Measurements from ENCODE around the gene TBC1D26.
"Not testable (repeated sequence)": the region's sequence is repeated elsewhere in the genome, so short reads cannot be mapped to it uniquely, and the experiment has no call there.

TBC1D26 gene

DNA sequence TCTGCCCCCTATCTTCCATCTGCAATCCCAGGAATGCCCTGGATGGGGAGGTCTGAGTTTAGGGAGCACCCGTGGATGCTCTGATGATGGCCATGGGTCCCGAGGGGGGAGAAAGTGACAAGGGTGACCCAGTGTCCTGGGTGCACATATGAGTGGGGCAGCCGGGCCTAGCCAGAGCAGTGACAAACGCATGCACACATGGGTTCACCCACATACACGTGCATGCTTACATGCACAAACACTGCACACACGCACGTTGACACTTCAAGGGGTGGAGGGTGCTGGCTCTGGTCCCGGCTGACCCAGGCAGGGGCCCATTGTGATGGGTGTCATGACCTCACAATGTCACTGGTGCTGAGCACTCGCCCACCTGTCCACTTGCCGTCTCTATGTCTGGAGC is at the start of gene TBC1D26:
Gene TBC1D26 (plus strand): TSS at position 384 of the 400 bp plus-strand sequence. CDS start 3,066 bp downstream, outside the sequence.
- DNase-seq: not testable (repeated sequence)

DNA sequence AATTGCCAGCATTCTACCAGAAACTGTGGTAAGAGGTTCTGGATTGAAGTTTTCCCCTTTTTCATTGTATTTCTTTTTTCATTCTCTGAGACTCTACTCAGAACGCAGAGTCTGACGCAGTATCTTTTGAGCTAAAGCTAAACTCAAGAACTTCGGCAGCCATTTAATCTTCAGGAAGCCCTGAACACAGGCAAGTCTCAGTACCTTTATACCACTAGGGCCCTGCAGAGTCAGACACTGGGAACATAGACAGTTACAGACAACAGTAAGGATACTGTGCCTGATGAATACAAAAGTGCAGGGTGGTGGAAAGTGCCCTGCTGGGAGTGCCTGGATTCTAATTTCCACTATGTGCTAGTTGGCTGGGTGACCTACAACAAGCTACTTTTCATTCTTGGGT is 48.9 kb upstream of the TBC1D26 start:
- not testable (repeated sequence) for DNase-seq

DNA sequence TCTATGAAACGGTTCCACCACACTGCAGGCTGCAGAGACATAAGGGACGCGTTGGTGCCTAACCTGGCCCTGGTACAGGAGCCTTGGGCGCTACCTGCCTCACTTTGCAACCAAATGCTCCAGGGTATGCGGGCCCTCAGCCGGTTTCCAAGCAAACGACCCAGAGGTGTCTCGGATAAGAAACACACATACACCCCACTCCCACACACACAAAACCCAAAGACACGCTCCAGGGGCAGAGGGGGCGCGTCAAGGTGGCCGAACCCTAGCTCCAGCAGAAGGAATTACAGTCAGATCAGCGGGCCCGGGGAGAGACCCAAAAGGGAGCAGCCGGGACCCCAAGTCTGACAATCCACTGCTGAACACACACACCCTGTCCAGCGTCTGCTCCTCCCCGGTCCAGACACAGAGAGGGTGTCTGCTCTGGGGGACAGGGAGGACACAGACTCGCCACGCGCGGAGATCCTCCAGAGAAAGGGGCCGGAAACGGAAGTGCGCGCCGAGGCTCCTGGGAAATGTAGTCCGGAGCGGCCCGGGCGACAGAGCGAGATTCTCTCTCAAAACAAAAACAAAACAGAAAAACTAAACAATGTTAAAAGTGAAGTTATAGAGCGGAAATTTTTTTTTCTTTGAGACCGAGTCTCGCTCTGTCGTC is 48.1 kb upstream of the TBC1D26 start, which contains the start of gene TRIM16:
Gene TRIM16 (minus strand): TSS at position 488 of the 655 bp plus-strand sequence. CDS start 32,702 bp downstream, outside the sequence.
- peak; percentile 46 for DNase-seq

DNA sequence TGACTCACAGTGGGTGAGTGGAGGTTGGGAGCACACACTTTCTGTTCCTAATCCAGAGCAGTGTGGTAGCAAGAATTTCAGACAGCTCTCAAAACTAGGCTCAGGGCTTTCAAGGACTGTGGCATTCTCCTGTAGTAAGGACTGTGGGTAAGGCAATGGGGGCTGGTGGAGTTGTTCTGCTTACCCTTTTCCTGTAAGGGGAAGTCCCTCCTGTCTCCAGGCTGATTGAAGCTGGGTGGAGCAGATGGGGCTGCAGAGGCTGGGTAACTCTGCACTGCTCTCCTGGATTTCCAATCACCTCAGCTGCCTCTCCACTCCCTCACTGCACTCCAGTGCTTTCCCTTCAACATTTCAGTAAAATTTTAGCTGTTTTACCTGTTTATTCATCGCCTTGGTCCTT is 44.6 kb upstream of the TBC1D26 start:
- DNase-seq: not testable (repeated sequence)

- peak; percentile 19 for DNase-seq
Observed at GRCh38 chr17:15698967-15699366, 33.1 kb upstream of the TBC1D26 start.

DNA sequence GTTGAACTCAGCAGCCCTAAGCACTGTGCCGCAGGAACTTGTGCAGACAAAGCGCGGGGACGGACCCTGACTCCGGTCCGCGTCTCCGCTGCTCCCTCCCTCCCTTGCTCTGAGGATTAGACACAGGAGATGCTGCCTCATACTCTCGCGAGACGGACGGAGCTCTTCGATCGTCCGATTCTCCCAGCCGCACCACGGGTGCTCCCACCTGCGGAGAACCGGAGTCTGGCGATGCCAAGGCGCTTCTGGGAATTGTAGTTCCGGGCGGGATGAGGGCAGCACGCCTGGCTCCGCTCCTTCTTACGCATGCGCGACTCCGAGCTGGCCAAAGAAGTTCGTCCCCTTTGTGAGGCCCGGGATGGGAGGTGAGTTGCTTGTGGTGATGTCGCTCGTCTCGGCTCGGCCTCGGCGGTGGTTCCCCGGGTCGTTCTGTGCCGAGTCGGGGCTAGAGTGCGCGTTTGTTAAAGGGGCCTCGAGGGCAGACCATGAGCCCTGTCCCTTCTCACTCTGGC is 32.6 kb upstream of the TBC1D26 start, which contains the start of gene ZNF286A:
Gene ZNF286A (plus strand): TSS at position 340 of the 512 bp plus-strand sequence. CDS start 578 bp downstream, outside the sequence.
- peak; percentile 100 for DNase-seq

- not testable (repeated sequence) for DNase-seq
Observed at GRCh38 chr17:15699937-15700336, 32.1 kb upstream of the TBC1D26 start.

GRCh38 chr17:15704239-15704638 is 27.8 kb upstream of the TBC1D26 start:
- DNase-seq: not testable (repeated sequence)

GRCh38 chr17:15704813-15705212 is 27.3 kb upstream of the TBC1D26 start:
- not testable (repeated sequence) for DNase-seq

DNA sequence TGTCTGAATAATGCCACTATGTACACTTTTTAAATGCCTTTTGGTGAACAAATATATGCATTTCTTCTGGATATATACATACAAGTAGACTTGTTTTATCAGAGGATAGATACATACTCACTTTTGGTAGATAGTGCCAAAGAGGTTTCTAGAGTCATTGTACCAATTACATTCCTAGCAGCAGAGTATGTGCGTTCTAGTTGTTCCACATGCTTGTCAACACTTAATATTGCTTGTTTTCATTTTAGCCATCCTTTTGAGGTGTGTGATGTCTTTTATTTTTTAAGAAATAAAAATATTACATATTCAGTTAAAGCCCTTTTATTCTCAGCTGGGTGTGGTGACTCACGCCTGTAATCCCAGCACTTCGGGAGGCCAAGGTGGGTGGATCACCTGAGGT is 23.2 kb upstream of the TBC1D26 start:
- DNase-seq: not testable (repeated sequence)

DNA sequence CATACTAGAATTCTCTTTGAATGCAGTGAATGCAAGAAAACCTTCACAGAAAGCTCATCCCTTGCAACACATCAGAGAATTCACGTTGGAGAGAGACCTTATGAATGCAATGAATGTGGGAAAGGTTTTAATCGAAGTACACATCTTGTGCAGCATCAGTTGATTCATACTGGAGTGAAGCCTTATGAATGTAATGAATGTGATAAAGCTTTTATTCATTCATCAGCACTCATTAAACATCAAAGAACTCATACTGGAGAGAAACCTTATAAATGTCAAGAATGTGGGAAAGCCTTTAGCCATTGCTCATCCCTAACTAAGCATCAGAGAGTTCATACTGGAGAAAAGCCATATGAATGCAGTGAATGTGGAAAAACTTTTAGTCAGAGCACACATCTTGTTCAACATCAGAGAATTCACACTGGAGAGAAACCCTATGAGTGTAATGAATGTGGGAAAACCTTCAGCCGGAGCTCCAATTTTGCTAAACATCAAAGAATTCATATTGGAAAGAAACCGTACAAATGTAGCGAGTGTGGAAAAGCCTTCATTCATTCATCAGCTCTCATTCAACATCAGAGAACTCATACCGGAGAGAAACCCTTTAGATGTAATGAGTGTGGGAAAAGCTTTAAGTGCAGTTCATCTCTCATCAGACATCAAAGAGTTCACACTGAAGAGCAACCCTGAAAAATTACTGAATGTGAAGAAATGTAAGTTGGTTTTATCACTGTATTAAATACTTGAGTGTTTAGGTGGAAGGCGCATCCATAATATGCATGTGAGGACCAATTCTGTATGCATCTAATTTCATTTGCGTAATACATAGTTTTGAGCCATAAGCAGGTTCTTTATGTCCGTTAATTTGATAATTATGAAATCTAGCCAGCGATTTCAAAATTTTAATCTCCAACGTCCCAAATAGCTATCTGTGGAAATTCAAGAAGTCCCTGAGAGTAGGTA is 15.2 kb upstream of the TBC1D26 start:
- not testable (repeated sequence) for DNase-seq

DNA sequence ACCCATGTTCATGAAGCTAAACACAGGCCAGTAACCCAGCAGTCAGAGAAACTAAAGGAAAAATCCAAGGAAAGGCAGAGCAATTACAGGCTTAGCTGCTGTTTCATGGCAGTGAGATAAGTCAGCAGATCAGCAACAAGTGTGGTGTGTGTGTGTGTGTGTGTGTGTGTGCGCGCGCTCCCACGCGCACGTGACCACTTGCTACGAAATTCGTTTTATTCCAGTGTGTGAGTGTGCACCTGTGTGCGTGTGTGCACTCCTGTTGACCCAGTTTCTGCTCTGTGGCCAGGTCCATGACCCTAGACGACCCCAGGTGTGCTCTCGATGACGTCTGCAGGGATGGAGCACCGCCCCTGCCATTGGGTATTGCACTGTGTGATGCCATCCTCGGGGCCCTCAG is 1.5 kb upstream of the TBC1D26 start:
- DNase-seq: not testable (repeated sequence)

DNA sequence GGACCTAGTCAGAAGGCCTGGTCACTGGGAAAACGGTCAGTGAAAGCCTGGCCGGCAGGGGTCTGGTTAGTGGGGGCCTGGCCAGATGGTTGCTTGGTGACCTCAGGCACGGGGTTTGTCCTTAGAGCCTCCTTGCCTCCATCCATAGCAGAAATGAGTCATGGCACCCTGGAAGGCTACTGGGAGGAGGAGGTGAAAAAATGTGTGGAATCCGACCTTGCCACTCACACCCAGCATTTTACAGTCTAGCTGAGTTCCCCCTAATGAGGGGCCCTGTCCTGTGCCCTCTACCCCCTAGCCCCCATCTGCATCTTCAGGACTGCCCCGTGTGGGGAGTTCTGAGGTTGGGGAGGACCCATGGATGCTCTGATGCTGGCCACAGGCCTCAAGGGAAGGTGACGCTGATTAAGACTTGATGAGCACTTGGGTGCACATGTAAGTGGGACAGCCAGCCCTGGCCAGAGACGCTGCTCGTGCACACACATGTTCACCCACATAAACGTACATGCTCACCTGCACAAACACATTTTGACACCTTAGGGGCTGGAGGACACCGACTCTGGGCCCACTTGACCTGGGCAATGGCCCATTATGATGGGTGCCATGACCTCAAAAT is 1.2 kb downstream of the TBC1D26 start:
- not testable (repeated sequence) for DNase-seq

GRCh38 chr17:15736578-15736977 is 4.5 kb downstream of the TBC1D26 start:
- not testable (repeated sequence) for DNase-seq

GRCh38 chr17:15738066-15738465 is 6.0 kb downstream of the TBC1D26 start:
- DNase-seq: no peak

DNA sequence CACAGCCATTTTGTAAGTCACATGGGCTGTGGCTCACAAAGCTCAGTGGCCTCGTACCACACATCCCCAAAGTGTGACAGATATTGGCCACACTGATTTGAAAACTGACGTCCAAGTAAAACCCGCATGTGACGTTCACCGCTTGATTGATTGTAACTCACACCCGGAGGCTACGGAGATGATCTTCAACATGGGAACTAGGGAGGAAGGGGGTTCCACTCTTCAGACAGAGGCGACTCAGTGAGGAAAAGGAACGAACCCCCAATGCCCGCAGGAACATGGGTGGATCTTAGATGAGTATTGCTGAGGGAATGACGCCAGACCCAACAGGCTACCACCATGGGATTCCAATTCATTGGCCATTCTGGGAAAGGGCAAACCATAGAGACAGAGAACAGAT is 7.2 kb downstream of the TBC1D26 start:
- DNase-seq: not testable (repeated sequence)

DNA sequence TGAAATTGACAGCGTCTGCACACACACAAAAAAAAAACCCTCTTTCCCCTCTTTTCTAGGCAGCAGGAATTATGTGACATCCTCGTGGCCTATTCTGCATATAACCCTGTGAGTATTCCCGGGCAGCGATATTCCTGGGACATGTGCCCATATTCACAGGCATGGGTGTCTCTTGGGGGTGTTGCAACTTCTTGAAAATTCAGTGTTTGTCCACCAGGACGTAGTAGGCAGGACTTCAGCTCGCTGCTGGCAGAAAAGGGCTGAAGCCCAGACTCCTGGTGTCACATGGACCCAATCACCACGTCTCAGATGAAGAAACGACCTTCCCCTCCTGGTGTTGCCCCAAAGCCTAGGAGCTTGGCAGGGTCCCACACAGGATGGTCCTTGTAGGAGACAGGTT is 8.0 kb downstream of the TBC1D26 start:
- DNase-seq: not testable (repeated sequence)

DNA sequence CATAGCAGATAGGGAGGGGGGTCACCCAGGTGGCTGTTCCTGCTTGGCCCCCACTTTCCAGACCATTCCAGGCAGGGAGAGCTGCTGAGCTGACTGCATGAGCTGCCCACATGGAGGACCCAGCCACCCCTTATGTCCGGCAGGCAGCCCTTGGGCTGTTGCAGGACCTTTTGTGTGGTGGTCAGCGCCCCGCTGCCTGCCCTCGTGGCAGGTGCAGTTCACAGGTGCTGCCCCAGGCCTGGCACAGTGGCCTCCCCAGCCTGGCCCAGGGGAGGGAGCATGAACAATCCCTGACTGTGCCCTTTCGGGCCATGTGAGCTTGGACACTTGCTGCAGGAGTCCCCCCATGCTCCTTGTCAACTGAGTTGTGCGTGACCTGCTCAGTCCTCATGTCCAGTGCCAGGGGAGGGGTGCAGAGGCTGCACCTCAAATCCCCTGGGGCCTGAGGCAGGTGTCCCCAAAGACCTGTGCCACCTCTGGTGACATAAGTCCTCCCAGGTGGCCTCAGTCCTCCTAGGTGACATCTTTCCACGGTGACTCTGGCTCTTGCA is 8.6 kb downstream of the TBC1D26 start:
- DNase-seq: no peak

GRCh38 chr17:15741624-15742023 is 9.5 kb downstream of the TBC1D26 start:
- no peak for DNase-seq

DNA sequence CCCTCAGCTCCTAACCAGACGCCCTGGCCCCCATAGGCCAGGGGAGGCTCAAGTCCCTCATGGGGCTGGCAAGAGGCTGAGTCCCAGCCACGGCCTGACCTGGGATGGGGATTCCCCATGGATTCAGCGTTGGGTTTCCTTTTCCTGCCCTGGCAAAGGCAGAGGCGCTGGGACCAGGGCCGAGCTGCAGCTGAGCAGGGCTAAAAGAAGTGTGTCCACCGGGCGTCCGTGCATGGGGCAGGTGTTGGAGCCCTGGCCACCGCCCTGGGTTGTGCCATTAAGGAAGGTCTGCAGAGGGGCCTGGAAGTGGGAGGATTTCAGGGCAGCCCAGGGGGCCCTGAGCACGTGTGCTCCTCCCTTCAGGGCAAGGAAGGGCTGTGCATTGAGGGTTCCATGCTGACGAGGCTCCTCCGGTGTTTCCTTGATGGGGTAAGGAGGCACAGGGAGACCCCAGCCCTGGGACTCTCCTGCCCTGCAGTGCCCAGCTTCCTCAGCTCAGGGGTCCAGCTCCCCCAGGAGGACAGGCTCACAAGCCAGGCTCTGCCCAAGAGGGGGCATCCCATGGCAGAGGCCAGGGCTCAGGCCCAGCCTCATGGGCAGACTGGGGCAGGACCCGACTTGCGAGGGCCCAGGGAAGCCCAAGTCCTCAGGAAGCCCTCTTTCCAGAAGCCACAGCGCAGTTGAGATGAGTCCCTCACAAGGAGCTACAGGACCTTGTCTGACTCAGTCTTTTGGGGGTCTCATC is 10.1 kb downstream of the TBC1D26 start:
- no peak for DNase-seq

- no peak for DNase-seq
Observed at GRCh38 chr17:15742921-15743320, 10.8 kb downstream of the TBC1D26 start.

Measured in NCI-H1105 treated with DMSO at 0.1 percent for 48 hours (cell line).